NCI-H128 (cell line): ENCODE data around the gene LRP2BP.

Experiments
- DNase-seq: peaks from one replicate; lab custom pipeline; 2025; ENCODE audit not compliant: unreplicated experiment; lab: John Stamatoyannopoulos, UW

The LRP2BP gene

DNA sequence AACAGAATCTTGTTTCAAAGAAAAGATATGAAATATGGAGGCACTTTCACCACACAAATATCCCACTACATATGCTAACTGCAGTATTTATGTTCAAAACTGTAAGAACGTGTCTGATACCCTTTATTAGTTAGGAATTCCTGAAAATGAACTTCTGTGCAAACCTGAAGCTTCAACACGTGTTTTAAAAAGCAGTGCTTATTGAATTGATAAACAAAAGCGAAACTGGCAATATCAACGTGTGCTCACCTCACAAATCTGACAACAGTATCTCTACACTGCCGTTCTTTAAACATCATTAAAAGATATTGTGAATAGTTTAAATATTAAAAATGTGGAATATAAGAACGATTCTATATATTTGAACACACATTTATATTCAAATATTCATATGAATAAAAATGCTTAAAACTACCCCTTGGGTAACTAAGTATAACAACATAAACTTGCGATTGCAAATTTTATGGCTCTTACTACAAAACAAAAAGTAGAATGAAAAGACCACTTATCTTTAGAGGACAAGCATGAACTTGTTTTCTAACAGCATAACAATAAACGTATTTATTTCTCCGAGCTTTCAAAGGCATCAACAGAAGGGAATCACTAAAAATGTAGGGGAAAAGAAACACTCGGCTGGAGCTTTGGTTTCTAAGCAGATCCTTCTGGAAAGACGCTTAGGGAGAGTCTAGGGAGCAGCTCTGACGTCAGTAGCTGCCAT is at the start of gene LRP2BP:
LRP2BP (minus strand) TSS at position 687 of the 718 bp plus-strand sequence. CDS start 17,738 bp downstream, outside the sequence.
- DNase-seq, result peak; percentile 20

- no peak for DNase-seq
These were observed 49.5 kb upstream of the LRP2BP start for GRCh38 chr4:185445209-185445608.

DNA sequence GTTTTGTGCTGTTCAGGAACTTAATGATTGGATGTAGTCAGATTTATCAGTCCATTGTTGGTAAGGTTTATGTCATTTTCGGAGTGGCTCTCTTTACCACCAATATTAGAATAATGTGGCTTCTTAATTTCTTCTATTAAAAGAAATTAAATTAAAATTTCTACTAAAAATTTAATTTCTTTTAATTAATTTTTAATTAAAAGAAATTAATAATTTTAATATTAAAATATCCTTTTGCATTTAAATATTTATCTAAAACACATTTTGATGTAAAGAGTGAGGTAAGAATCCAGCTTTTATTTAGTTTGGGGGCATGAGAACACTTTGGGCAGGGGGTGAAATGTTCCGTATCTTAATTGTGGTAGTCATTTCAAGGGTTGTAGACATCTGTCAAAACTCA is 45.8 kb upstream of the LRP2BP start:
- DNase-seq, result no peak

DNA sequence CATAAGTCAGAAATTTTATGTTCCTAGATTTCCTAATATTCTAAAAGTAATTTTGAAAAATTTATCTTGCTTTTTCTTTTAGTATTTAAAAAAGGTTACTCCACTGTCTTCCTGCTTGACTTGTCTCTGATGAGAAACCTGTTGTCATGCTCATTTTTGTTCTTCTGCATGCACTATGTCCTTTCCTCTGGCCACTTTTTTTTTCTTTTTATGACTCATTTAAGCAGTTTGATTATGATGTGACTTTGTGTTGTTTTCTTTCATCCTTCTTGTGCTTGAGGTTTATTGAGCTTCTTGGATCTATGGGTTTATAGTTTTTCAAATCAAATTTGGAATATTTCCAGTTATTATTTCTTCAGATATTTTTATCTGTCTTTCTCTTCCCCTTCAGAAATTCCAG is 42.1 kb upstream of the LRP2BP start:
- no peak for DNase-seq

DNA sequence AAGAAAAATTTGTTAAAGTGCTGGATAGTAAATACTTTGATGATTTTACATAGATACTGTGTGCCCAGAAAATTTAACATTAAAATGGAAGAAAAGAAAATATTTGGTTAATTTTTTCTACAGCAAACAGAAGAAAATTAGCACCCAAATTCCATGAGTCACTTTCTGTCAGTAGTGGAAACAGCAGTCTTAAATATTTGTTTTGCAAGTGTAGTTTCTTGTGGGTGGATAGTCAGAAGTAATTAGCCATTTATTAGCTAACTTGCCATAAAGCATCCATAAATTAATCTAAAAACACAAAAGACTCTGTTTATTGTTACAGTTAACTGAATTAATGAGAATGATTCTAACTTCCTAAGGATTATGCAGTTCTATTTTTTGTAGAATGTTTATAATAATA is 39.7 kb upstream of the LRP2BP start:
- DNase-seq, result no peak

GRCh38 chr4:185429660-185430059 is 33.9 kb upstream of the LRP2BP start:
- DNase-seq, result no peak

GRCh38 chr4:185426960-185427688 is 31.4 kb upstream of the LRP2BP start:
- DNase-seq, result no peak

DNA sequence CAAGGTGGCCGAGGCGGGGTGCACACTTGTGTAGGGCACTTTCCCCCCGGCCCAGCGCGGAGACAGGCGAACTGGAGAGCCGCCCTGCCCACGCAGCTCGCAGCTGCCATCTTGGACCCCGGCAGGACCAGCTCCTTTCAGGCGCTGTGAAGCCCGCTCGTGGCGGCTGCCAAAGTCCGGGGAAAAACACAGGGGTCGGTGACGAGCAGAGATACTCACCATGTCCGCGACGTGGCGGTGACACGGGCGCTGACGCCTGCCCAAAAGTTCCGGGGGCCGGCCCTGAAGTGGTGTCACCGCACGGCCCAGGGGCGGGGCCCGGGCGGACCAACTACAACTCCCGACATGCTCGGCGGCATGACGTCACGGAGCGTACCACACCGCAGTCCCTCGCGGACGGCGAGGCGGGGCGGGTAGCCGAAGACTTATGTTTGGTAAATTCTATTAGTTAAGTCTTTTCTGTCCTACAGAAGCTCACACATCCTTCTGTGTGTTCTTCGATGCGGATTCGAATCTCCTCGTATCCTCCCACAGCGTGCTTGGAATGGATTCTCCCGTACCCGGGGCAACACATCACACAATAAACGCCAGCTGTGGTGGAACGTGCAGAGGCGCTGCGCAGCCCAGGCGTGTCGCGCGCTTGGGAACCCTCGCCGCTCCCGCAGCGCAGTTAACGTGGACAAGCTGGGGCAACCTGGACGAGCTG is 30.1 kb upstream of the LRP2BP start, which contains the start of gene UFSP2:
UFSP2 (minus strand) TSS at position 318 of the 706 bp plus-strand sequence; CDS start at position 222, 96 bp downstream.
- peak; percentile 40 for DNase-seq

DNA sequence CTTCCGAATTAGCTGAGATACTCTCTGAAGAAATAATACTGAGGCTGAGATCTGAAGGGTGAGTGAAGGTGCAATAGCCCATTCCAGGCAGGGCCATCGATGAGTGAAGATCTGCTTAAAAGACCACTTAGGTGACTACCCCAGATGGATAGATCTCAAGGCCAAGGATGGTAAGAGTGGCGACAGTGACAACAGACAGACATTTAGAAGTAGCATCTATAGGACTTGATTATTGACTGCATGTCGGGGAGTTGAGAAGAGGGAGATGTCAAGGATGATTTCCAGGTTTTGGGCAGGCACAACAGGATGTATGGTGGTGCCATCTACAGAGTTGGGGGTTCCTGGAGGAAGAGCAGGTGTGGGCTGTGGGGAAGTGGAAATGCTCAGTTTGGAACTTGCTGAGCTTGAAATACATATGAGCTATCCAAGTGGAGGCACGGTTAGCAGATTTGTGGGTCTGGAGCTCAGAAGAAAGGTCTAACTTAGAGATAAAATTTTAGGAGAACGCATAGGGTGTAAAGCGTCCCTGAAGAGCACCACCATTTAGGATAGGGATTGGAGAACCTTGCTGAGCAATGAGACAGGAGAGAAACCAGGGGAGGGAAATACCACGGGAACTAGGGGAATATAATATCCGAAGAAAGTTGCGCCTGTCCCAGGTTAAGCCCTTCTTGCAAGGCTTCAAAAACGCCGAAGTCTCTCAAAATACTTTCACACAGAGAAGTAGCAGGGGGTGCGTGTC is 29.4 kb upstream of the LRP2BP start:
- no peak for DNase-seq

DNA sequence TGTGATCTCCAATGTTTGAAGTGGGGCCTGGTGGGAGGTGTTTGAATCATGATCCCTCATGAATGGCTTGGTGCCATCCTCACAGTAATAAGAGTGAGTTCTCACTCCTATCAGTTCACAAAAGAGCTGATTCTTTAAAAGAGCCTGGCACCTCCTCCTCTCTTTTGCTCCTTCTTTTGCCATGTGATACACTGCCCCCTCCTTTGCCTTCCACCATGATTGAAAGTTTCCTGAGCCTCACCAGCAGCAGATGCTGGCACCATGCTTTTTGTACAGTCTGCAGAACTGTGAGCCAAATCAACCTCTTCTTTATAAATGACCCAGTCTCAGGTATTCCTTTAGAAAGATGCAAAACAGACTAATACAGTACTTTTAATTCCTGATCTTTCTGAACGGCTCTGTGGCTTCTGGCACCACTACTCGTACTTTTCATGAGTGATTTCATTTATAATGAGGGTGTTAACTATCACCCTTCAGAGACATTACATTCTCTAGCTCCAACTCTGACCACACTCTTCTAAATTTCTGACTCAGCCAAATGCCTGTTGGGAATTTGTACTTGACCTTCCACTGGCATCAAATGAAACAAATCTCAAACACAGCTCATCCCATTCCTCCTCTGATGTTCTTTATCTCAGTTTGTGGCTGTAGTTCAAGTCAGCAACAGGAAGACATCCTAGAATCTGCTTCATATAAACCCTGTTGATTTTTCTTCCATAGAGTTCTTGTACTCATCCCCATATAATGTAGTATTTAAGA is 25.8 kb upstream of the LRP2BP start:
- DNase-seq, result no peak

- no peak for DNase-seq
These were observed 21.2 kb upstream of the LRP2BP start for GRCh38 chr4:185416955-185417354.

- no peak for DNase-seq
These were observed 16.7 kb upstream of the LRP2BP start for GRCh38 chr4:185412412-185412811.

DNA sequence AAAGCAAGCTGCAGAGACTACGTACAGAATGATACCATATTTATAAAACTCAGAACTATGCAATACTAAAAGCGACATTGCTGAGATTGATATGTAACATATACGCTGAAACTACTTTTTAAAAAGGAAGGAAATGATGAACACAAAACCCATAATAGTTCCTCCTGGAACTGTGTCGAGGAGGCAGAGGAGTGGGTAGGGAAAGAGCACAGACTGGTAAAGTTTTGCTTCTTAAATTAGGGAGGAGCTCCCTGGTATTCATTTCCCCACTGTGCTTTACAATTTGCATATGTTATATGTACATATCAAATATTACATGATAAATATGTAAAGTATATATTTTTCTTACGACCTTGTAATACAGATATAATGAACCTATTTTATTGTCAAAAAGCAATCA is 16.1 kb upstream of the LRP2BP start:
- no peak for DNase-seq

DNA sequence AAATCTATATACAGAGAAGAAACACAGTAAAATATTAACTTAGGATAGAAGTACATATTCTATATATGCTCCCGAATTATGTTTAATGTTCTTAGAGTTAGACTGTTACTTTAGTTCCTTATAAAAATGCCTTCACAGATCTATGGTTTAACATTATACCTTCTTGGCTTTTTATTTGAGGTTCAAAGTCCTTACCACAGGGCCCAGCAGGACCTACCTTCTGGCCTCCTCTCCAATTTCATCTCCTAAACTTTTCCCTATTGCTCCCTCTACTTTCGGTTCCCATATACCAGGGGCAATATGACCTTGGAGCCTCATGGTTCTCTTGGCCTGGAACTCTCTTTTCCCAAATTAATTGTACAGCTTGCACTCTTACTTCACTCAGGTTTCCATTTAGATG is 12.7 kb upstream of the LRP2BP start:
- DNase-seq, result no peak

DNA sequence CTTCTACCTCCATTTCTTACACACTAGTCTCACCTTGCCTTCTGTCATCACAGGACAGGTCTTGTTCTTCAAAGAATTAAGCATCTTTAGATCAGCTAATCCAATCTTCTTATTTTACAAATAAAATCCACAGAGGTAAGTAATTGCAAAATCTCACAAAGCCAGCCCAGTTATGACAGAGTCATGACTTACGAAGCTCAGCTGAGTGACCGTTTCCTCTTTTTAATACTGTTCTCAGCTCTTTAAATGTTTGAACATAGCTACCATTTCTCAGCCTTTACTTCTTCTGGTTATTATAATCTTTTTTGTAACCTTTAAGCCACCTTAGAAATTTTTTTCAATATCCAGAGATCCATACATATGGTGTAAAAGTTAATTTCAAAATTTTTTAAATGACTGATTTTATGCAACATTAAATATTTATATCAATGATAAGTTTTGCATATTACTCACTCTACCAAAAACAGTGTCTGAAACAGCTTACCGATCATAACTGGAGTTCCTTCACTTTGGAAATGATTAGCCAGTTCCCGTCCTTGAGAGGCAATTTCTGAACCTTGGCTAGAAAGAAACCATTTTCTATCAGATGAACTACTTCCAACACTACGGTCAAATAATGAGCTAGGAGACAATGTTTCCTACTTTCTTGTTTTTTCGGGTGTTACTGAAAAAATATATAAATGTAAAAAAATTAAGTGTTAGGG is 9.7 kb upstream of the LRP2BP start:
- no peak for DNase-seq

DNA sequence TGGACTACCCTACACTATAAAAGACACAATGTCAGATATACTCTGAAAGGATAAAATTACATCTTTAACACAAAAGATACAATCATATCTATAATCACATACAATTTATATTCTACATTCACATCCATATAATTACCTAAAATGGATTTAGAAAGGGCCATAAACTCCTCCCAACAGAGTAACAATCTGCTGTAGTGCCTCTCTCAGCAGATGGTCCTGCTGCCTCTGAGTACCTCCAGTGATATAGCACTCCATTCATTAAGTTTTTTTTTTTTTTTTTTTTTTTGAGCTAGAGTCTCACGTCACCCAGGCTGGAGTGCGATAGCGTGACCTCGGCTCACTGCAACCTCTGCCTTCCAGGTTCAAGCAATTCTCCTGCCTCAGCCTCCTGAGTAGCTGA is 8.3 kb upstream of the LRP2BP start:
- DNase-seq, result no peak

DNA sequence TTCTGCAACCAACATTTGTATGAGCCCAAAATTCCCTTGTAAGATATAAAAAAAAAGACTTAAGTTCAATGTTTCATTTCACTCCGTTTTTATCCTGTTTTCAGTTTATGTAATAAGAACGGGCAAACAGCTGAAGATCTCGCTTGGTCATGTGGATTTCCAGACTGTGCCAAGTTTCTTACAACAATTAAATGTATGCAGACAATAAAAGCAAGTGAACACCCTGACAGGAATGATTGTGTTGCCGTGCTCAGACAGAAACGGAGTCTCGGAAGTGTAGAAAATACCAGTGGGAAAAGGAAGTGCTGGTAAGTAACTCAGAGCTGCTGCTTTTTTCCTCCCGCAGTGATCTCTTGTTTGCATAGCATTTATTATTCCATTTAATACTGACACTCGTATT is 3.7 kb upstream of the LRP2BP start:
- no peak for DNase-seq

DNA sequence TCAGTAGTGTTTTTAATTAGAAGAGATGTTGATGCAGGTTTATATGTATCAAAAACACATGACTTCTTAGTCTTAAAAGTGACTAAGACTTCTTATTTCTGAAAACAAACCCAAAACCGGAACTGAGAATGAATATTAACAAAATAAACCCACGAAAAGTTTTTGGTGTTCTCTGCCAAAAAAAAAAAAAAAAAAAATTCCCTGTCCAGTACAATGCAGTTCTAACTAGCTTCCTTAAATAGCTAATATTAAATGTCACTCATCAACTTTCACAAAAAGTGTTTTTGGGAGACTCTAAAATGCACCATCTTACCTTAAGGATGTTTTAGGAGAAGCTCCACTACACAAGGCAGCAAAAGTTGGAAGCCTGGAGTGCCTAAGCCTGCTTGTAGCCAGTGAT is 2.9 kb upstream of the LRP2BP start:
- DNase-seq, result no peak

DNA sequence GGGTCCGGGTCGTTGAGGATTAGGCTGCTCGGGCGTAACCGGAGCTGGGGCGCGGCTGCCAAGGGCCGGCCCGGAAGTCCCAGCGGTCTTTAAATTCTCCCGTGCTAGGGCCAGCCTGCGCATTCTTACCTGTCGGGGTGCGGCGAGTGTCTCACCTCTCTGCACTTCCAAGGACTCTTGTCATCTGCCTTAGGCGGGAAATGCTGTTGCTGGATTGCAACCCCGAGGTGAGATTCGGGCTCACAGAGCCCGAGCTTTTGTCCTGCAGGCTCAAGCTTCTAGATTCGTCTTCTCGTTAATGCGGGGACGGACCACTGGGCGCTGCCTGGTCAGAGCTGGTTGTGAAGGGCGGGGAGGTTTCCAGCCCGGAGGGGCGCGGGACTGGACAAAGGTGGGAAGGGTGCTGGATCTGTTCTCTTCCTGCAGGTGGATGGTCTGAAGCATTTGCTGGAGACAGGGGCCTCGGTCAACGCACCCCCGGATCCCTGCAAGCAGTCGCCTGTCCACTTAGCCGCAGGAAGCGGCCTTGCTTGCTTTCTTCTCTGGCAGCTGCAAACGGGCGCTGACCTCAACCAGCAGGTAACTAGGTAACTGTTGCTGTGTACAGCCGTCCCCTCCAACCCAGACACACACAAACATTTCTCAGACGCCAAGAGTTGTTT is 1.1 kb upstream of the LRP2BP start, which contains the start of gene ANKRD37:
ANKRD37 (plus strand) TSS at position 118 of the 662 bp plus-strand sequence; CDS start at position 201, 83 bp downstream.
- DNase-seq, result no peak
